Measurements from ENCODE around the gene LPP. TPM values are rescaled to one million over a fixed set of nuclear protein-coding genes. Genes with fewer than 3 reads are reported as not detected.

The LPP gene
- total RNA-seq, 1 experiment from 2014 or later, result 20.4 TPM

DNA sequence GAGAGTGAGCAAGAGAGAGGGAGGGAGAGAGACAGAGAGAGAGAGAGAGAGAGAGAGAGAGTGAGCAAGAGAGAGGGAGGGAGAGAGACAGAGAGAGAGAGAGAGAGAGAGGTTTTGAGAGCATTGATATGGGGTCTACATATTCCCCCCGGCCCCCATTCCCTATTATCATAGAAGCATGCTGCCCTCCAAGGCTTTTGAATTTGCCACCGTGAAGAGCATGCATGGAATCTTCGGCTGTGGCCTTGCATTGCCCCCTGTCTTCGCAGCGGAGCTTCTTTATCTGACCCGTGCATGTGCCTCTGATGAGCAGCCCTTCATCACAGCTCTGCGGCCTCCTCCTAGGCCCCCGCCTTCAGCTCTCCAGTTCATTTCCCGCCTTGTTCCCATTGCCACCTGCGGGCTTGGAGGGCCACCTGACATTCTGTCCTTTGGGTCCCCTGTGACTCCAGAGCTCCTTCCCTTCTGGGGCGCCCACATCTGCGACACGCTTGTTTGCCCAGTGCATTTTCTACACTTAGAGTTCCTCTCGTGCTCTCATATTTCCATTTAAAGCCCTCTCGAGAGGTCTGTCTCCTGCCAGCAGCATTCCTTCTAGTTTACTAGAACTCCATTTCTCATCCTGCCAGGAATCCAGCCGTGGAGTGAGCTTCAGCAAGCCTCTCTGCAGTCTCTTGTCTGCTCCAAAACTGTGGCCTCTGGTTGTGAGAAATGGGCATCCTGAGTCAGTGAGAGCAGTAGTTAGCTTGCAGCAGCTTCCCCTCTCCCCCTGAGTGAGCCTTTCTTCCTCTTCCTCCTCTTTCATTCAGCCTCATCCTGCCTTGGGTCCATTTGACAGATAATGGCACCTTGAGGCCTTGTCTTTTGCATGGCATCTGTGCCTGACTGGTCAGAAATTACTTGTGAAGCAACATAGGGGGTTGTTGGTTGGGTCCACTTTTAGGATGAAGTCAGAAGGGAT, 25.3 kb downstream of the LPP start:
- no peak overlapping the region for H3K4me3 ChIP-seq (ENCODE audit: low read length)
- peaks cover 14% of the 10 kb centered on the region for H3K4me1 ChIP-seq (ENCODE audit: insufficient read depth, low read length)
- no peak overlapping the region for H3K27ac ChIP-seq (ENCODE audit: low read length)
- ChIA-PET POLR2A (ENCODE audit: unreplicated experiment) (no interaction called here), CTCF (no interaction called here)
- DNase-seq (no peak), ATAC-seq (no peak)
- H3K36me3 ChIP-seq (ENCODE audit: low read depth, low read length), result no peaks in the 10 kb centered on the region
- no peak for TF ChIP-seq EZH2phosphoT487 (IDR thresholded peaks at IDR 0.05; ENCODE audit: borderline replicate concordance, low read length)
- TF ChIP-seq CTCF (conservative IDR thresholded peaks at IDR 0.05; ENCODE audit: low read depth, low read length), result no peak
- no peak for TF ChIP-seq EZH2 (IDR thresholded peaks at IDR 0.05; ENCODE audit: low read length, unreplicated experiment)
- H3K4me2 ChIP-seq (ENCODE audit: low read length), result no peak overlapping the region
- H3K9me3 ChIP-seq (ENCODE audit: low read length), result no peaks in the 10 kb centered on the region
- BruUV-seq (replicated peaks), result no TSS peak
- no peak overlapping the region for H3K9ac ChIP-seq (ENCODE audit: low read length)
- intact Hi-C loops (cut with micrococcal nuclease), result no loop called here
- H3K9me2 ChIP-seq (replicated peaks; ENCODE audit: low read length), result no peaks in the 10 kb centered on the region
- no peaks in the 10 kb centered on the region for H3F3A ChIP-seq (ENCODE audit: low read length, unreplicated experiment)
- H3K79me2 ChIP-seq (ENCODE audit: low read length), result peaks cover 39% of the 10 kb centered on the region
- H3K27me3 ChIP-seq (ENCODE audit: low read length), result no peaks in the 10 kb centered on the region
- H2AFZ ChIP-seq (ENCODE audit: low read length), result no peak overlapping the region
- H4K20me1 ChIP-seq (ENCODE audit: low read length), result peaks cover 6% of the 10 kb centered on the region; the same call in 1 of the 2 replicates

GRCh38 chr3:188180114-188180513, 26.2 kb downstream of the LPP start:
- DNase-seq, result no peak
- Histone ChIP-seq H3K79me2 (ENCODE audit: low read length) (peaks cover 38% of the 10 kb centered on the region), H3K9me3 (ENCODE audit: low read length) (no peaks in the 10 kb centered on the region), H3K4me1 (ENCODE audit: insufficient read depth, low read length) (peaks cover 14% of the 10 kb centered on the region), H3K36me3 (ENCODE audit: low read depth, low read length) (no peaks in the 10 kb centered on the region), H3K27ac (ENCODE audit: low read length) (no peak overlapping the region), H3K4me2 (ENCODE audit: low read length) (no peak overlapping the region), H4K20me1 (ENCODE audit: low read length) (peaks cover 6% of the 10 kb centered on the region; the same call in 1 of the 2 replicates), H2AFZ (ENCODE audit: low read length) (no peak overlapping the region), H3K9ac (ENCODE audit: low read length) (no peak overlapping the region), H3F3A (ENCODE audit: low read length, unreplicated experiment) (no peaks in the 10 kb centered on the region), H3K27me3 (ENCODE audit: low read length) (no peaks in the 10 kb centered on the region), H3K4me3 (ENCODE audit: low read length) (no peak overlapping the region), H3K9me2 (replicated peaks; ENCODE audit: low read length) (no peaks in the 10 kb centered on the region)
- intact Hi-C loops (cut with micrococcal nuclease), result no loop called here
- no TSS peak for BruUV-seq (replicated peaks)
- ChIA-PET CTCF (no interaction called here), POLR2A (ENCODE audit: unreplicated experiment) (no interaction called here)
- ATAC-seq, result no peak
- TF ChIP-seq EZH2 (IDR thresholded peaks at IDR 0.05; ENCODE audit: low read length, unreplicated experiment), result no peak
- TF ChIP-seq EZH2phosphoT487 (IDR thresholded peaks at IDR 0.05; ENCODE audit: borderline replicate concordance, low read length), result no peak

DNA sequence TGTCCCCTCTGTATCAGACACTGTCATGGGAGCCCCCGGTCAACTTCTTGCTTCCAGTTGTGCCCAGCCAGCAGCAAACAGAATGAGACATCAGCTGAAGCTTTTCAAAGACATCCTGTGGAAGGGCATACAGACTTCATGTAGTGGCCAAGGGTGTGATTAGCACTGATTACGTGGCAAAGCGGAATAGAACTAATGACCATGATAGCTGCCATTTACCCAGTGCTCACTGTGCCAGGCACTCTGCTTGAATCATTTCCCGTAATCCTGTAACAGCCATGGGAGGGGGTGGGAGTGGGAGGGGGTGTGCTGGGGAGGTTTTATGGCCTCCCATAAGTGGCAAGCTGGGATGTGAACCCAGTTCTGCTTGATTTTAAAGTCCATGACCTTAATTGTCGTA, 29.5 kb downstream of the LPP start:
- CTCF ChIA-PET, result interaction anchor here (1.0 kb wide), 1 partner anchor 61 kb away, joined by 3 read pairs; no protein-coding TSS in a partner anchor
- BruUV-seq (replicated peaks), result no TSS peak

More for the DNA sequence above, 29.5 kb downstream of the LPP start:
- TF ChIP-seq EZH2 (IDR thresholded peaks at IDR 0.05; ENCODE audit: low read length, unreplicated experiment), result no peak
- no peak for TF ChIP-seq EZH2phosphoT487 (IDR thresholded peaks at IDR 0.05; ENCODE audit: borderline replicate concordance, low read length)
- no peak for TF ChIP-seq CTCF (conservative IDR thresholded peaks at IDR 0.05; ENCODE audit: low read depth, low read length)
- H3K79me2 ChIP-seq (ENCODE audit: low read length), result peaks cover 21% of the 10 kb centered on the region
- no peak for DNase-seq
- intact Hi-C loops (cut with micrococcal nuclease), result no loop called here
- H3F3A ChIP-seq (ENCODE audit: low read length, unreplicated experiment), result no peaks in the 10 kb centered on the region
- no peak overlapping the region for H3K9ac ChIP-seq (ENCODE audit: low read length)
- H3K36me3 ChIP-seq (ENCODE audit: low read depth, low read length), result no peaks in the 10 kb centered on the region
- H3K27me3 ChIP-seq (ENCODE audit: low read length), result no peaks in the 10 kb centered on the region
- H2AFZ ChIP-seq (ENCODE audit: low read length), result no peak overlapping the region
- no peaks in the 10 kb centered on the region for H3K9me2 ChIP-seq (replicated peaks; ENCODE audit: low read length)
- peaks cover 20% of the 10 kb centered on the region for H3K4me1 ChIP-seq (ENCODE audit: insufficient read depth, low read length)
- POLR2A ChIA-PET (ENCODE audit: unreplicated experiment), result no interaction called here
- H3K27ac ChIP-seq (ENCODE audit: low read length), result no peak overlapping the region
- H3K4me2 ChIP-seq (ENCODE audit: low read length), result no peak overlapping the region
- peaks cover 24% of the 10 kb centered on the region for H4K20me1 ChIP-seq (ENCODE audit: low read length)
- H3K9me3 ChIP-seq (ENCODE audit: low read length), result no peaks in the 10 kb centered on the region
- no peak for ATAC-seq
- H3K4me3 ChIP-seq (ENCODE audit: low read length), result no peak overlapping the region

All from PC-3 (cell line).